Brain microvascular endothelial cell (primary cell): ENCODE measurements around the gene ACKR4.
"Not testable (repeated sequence)": the region's sequence is repeated elsewhere in the genome, so short reads cannot be mapped to it uniquely, and the experiment has no call there.

Experiments used
- DNase-seq: peaks from one replicate; pipeline ENCODE4 v3.0.0-alpha.2; 2020
- H3K27ac ChIP-seq: fragments of 250-450 bp; sonication (Bioruptor Pico); 2 replicates; pipeline ENCODE4 v1.5.1; 2020; ENCODE audit warnings: mild to moderate bottlenecking, moderate library complexity
- H3K27me3 ChIP-seq: fragments of 250-450 bp; sonication (Bioruptor Pico); replicated peaks from 2 replicates; pipeline ENCODE4 v1.5.1; 2020; ENCODE audit warnings: mild to moderate bottlenecking
- H3K36me3 ChIP-seq: fragments of 250-450 bp; sonication (Bioruptor Pico); replicated peaks from 2 replicates; pipeline ENCODE4 v1.5.1; 2020; ENCODE audit warnings: mild to moderate bottlenecking
- H3K4me3 ChIP-seq: 2 replicates; pipeline ENCODE4 v1.5.1; 2011; ENCODE audit warnings: low read depth, mild to moderate bottlenecking, control low read depth, low read length, moderate library complexity
- CTCF ChIP-seq: IDR thresholded peaks from 2 replicates; pipeline ENCODE4 v1.5.1; 2011; ENCODE audit warnings: low read depth, mild to moderate bottlenecking, moderate library complexity, low read length, control low read depth, inconsistent platforms; ENCODE audit errors: missing control alignments
- in situ Hi-C: cut with HindIII; loops from 2 replicates; pipeline ENCODE4 v1.10.0; 2017; ENCODE audit warnings: low sequenced_read_pairs, low pct_ligation_motif_present

ACKR4 gene

GRCh38 chr3:132554437-132554836, 42.6 kb upstream of the ACKR4 start:
- Histone ChIP-seq H3K4me3 (no peak overlapping the region), H3K27ac (no peak overlapping the region)
- no peak for TF ChIP-seq CTCF

GRCh38 chr3:132555306-132556035, 41.6 kb upstream of the ACKR4 start:
- DNase-seq, result no peak
- in situ Hi-C loops, result no loop called here
- H3K4me3 ChIP-seq, result no peak overlapping the region
- H3K27me3 ChIP-seq, result no peaks in the 10 kb centered on the region
- TF ChIP-seq CTCF, result no peak
- no peak overlapping the region for H3K27ac ChIP-seq
- H3K36me3 ChIP-seq, result no peaks in the 10 kb centered on the region

More at GRCh38 chr3:132554437-132554836, 42.6 kb upstream of the ACKR4 start:
- no peaks in the 10 kb centered on the region for H3K27me3 ChIP-seq
- in situ Hi-C loops, result no loop called here
- no peaks in the 10 kb centered on the region for H3K36me3 ChIP-seq
- DNase-seq, result peak; percentile 57

GRCh38 chr3:132556036-132556386, 41.1 kb upstream of the ACKR4 start:
- H3K36me3 ChIP-seq, H3K4me3 ChIP-seq, H3K27ac ChIP-seq, H3K27me3 ChIP-seq, in situ Hi-C loops, DNase-seq: not testable (repeated sequence)

GRCh38 chr3:132556508-132557159, 40.4 kb upstream of the ACKR4 start:
- DNase-seq, result no peak
- no peak for TF ChIP-seq CTCF
- no peak overlapping the region for H3K27ac ChIP-seq
- in situ Hi-C loops, result no loop called here
- no peaks in the 10 kb centered on the region for H3K27me3 ChIP-seq
- no peak overlapping the region for H3K4me3 ChIP-seq
- no peaks in the 10 kb centered on the region for H3K36me3 ChIP-seq

- in situ Hi-C loops, result no loop called here
- DNase-seq, result no peak
- no peak for TF ChIP-seq CTCF
- Histone ChIP-seq H3K27ac (no peak overlapping the region), H3K36me3 (no peaks in the 10 kb centered on the region), H3K27me3 (no peaks in the 10 kb centered on the region), H3K4me3 (no peak overlapping the region)
These were observed 36.1 kb upstream of the ACKR4 start for GRCh38 chr3:132561003-132561402.

GRCh38 chr3:132563420-132564069, 33.5 kb upstream of the ACKR4 start:
- Histone ChIP-seq H3K4me3 (no peak overlapping the region), H3K27ac (no peak overlapping the region), H3K36me3 (no peaks in the 10 kb centered on the region), H3K27me3 (no peaks in the 10 kb centered on the region)
- no peak for TF ChIP-seq CTCF
- DNase-seq, result no peak
- in situ Hi-C loops, result no loop called here
